B cell (primary cell): ENCODE data around the gene BMF. TPM values are rescaled to one million over a fixed set of nuclear protein-coding genes. Genes with fewer than 3 reads are reported as not detected.

Experiments
- ATAC-seq: fragments of 200-7000 bp; cut with Tn5 transposase; one replicate; pipeline ENCODE4 v1.10.0; 2021; ENCODE audit warnings: low read depth, mild to moderate bottlenecking, moderate number of reproducible peaks, moderate library complexity
- CTCF ChIA-PET: fragments of 350-600 bp; sonication (Branson Sonifier 250); formaldehyde crosslinking; loops from one replicate; lab custom pipeline; 2021; ENCODE audit warnings: antibody characterized with exemption, inconsistent platforms; lab: Charles Lee
- POLR2A ChIA-PET: fragments of 350-600 bp; sonication (Branson Sonifier 250); formaldehyde crosslinking; loops from one replicate; lab custom pipeline; 2021; ENCODE audit warnings: antibody characterized with exemption; lab: Charles Lee
- DNase-seq: peaks from one replicate; pipeline ENCODE4 v3.0.0; 2013
- H2AFZ ChIP-seq: 2 replicates; pipeline ENCODE4 v1.6.1; 2012; ENCODE audit warnings: mild to moderate bottlenecking, low read depth, low read length; ENCODE audit not compliant: insufficient read depth, poor library complexity, severe bottlenecking
- H3K27ac ChIP-seq, 2 donors: 1 replicate in 1 of 2; 2 replicates in 1 of 2; pipeline ENCODE4 v1.5.1; 2012 to 2013; ENCODE audit warnings: low read length in 2 of 2, mild to moderate bottlenecking in 2 of 2, moderate library complexity in 1 of 2
- H3K27me3 ChIP-seq, 4 experiments: fragments of 200-600 bp in 1 of 4; sonication (generic) in 1 of 4; replicated peaks in 1 of 4; 1 replicate in 2 of 4; 2 replicates in 2 of 4; pipeline versions ENCODE4 v1.6.1 to v1.7.0; 2013 to 2016; ENCODE audit warnings: low read length in 3 of 4, mild to moderate bottlenecking in 2 of 4, mixed read lengths in 1 of 4, moderate library complexity in 1 of 4; ENCODE audit not compliant: insufficient read depth in 4 of 4, control insufficient read depth in 3 of 4; ENCODE audit errors: control extremely low read depth in 1 of 4
- H3K36me3 ChIP-seq, 2 experiments: replicated peaks in 1 of 2; 1 replicate in 1 of 2; 2 replicates in 1 of 2; pipeline versions ENCODE4 v1.6.1 to v1.7.1; 2013; ENCODE audit warnings: low read length in 1 of 2; ENCODE audit not compliant: insufficient read depth in 2 of 2, control insufficient read depth in 1 of 2; ENCODE audit errors: control extremely low read depth in 1 of 2, extremely low read depth in 1 of 2
- H3K4me1 ChIP-seq, 2 donors: fragments of 200-600 bp in 1 of 2; sonication (generic) in 1 of 2; 1 replicate in 1 of 2; 2 replicates in 1 of 2; pipeline versions ENCODE4 v1.5.1 to v1.6.1; 2013 to 2017; ENCODE audit warnings: low read length in 2 of 2; ENCODE audit not compliant: control insufficient read depth in 2 of 2, insufficient read depth in 2 of 2
- H3K4me2 ChIP-seq: replicated peaks from 2 replicates; pipeline ENCODE3; 2012; ENCODE audit warnings: mild to moderate bottlenecking, low read depth, low read length; ENCODE audit not compliant: poor library complexity, severe bottlenecking
- H3K4me3 ChIP-seq, 5 experiments: fragments of 200-600 bp in 1 of 5; sonication (generic) in 1 of 5; 1 replicate in 3 of 5; 2 replicates in 2 of 5; pipeline versions ENCODE4 v1.5.1 to v1.7.0; 2011 to 2016; ENCODE audit warnings: low read length in 4 of 5, mild to moderate bottlenecking in 4 of 5, low read depth in 2 of 5, control low read depth in 1 of 5, moderate library complexity in 1 of 5; ENCODE audit not compliant: insufficient read depth in 1 of 5; ENCODE audit errors: control extremely low read depth in 1 of 5, extremely low read depth in 1 of 5
- H3K79me2 ChIP-seq: fragments of 200-600 bp; sonication (generic); one replicate; pipeline ENCODE4 v1.6.0; 2016; ENCODE audit warnings: low read length; ENCODE audit not compliant: control insufficient read depth, insufficient read depth
- H3K9ac ChIP-seq: fragments of 200-600 bp; sonication (generic); 2 replicates; pipeline ENCODE4 v1.6.1; 2017; ENCODE audit warnings: mild to moderate bottlenecking, low read length, moderate library complexity
- H3K9me3 ChIP-seq, 3 donors: one replicate each; pipeline versions ENCODE4 v1.6.1 to v1.7.1; 2013; ENCODE audit warnings: low read length in 2 of 3; ENCODE audit not compliant: control insufficient read depth in 2 of 3, insufficient read depth in 1 of 3; ENCODE audit errors: control extremely low read depth in 1 of 3
- H4K20me1 ChIP-seq: 2 replicates; pipeline ENCODE4 v1.6.0; 2012; ENCODE audit warnings: mild to moderate bottlenecking, low read length; ENCODE audit not compliant: insufficient read depth, control insufficient read depth, poor library complexity, severe bottlenecking
- H3K27ac Mint-ChIP-seq: one replicate; pipeline ENCODE4 v1.8.0; 2021; ENCODE audit warnings: mixed read lengths
- H3K27me3 Mint-ChIP-seq: one replicate; pipeline ENCODE4 v1.8.0; 2021; ENCODE audit warnings: mixed read lengths
- H3K4me1 Mint-ChIP-seq: one replicate; pipeline ENCODE4 v1.8.0; 2021; ENCODE audit warnings: mixed read lengths
- H3K4me3 Mint-ChIP-seq: one replicate; pipeline ENCODE4 v1.8.0; 2021; ENCODE audit warnings: mixed read lengths
- H3K9me3 Mint-ChIP-seq: one replicate; pipeline ENCODE4 v1.8.0; 2022; ENCODE audit warnings: mixed read lengths; ENCODE audit not compliant: insufficient read depth
- CTCF ChIP-seq: fragments of 200-600 bp; IDR thresholded peaks from one replicate; pipeline ENCODE4 v1.8.0; 2022; ENCODE audit warnings: antibody characterized with exemption, mild to moderate bottlenecking
- EZH2 ChIP-seq: IDR thresholded peaks from 2 replicates; pipeline ENCODE4 v1.6.1; 2012; ENCODE audit warnings: borderline replicate concordance, low read depth, mild to moderate bottlenecking, moderate library complexity, low read length; ENCODE audit not compliant: insufficient read depth, poor library complexity, severe bottlenecking
- WGBS: methylation state at CpG from one replicate; pipeline ENCODE4 v1.1.5; 2013; ENCODE audit warnings: missing lambda C conversion rate; ENCODE audit not compliant: insufficient coverage; 5-methylcytosine and 5-hydroxymethylcytosine counted together
- intact Hi-C: fragments of 100-400 bp; cut with micrococcal nuclease; formaldehyde crosslinking; loops from one replicate; pipeline ENCODE4 v1.10.0; 2022
- polyA plus RNA-seq: library from polyadenylated mRNA; depleted of rRNA; stranded (reverse); fragments of >200 nt; gene quantifications from 2 replicates; pipeline ENCODE4 v1.2.3, GENCODE V29; 2012
- total RNA-seq, 2 donors: library from RNA; stranded (reverse); fragments of 120-200 nt in 1 of 2; gene quantifications; 1 replicate in 1 of 2; 2 replicates in 1 of 2; pipeline versions ENCODE4 v1.2.3 to v1.2.4, GENCODE V29; 2013 to 2022

The BMF gene
- total and polyA plus RNA-seq, 2 donors (not counting 1 experiment from before 2014, with no cell fraction given), result 43.2 to 343 TPM

GRCh38 chr15:40058476-40059140 is 50.1 kb downstream of the BMF start:
- H3K9me3 ChIP-seq, result peaks cover 0 to 3% (median 0%) of the 10 kb centered on the region in 3 donors
- 87% methylated on average over 1 of the region's 3 CpGs for WGBS

More at GRCh38 chr15:40058476-40059140, 50.1 kb downstream of the BMF start:
- Histone ChIP-seq H2AFZ (no peak overlapping the region), H3K36me3 (no peaks in the 10 kb centered on the region), H3K4me3 (no peak overlapping the region), H3K79me2 (peaks cover 3% of the 10 kb centered on the region), H3K9ac (no peak overlapping the region), H3K27me3 (no peaks in the 10 kb centered on the region), H3K27ac (no peak overlapping the region), H3K4me1 (peaks cover 29 to 46% of the 10 kb centered on the region in 2 donors), H3K4me2 (no peak overlapping the region), H4K20me1 (no peaks in the 10 kb centered on the region)
- POLR2A ChIA-PET, result interaction anchor here (0.9 to 1.9 kb wide), 4 partner anchors 10 to 43 kb away, joined by 3 to 6 read pairs (median 4); no protein-coding TSS in a partner anchor
- H3K9me3 Mint-ChIP-seq, result no peaks in the 10 kb centered on the region
- H3K4me3 Mint-ChIP-seq, result no peak overlapping the region
- TF ChIP-seq CTCF (no peak), EZH2 (no peak)
- intact Hi-C loops, result no loop called here
- ATAC-seq (no peak), DNase-seq (no peak)
- CTCF ChIA-PET, result interaction anchor here (1.3 to 3.6 kb wide), 7 partner anchors 9 to 216 kb away, joined by 3 to 30 read pairs (median 6); no protein-coding TSS in a partner anchor
- H3K27ac Mint-ChIP-seq, result no peak overlapping the region
- peaks cover 43% of the 10 kb centered on the region for H3K4me1 Mint-ChIP-seq
- no peaks in the 10 kb centered on the region for H3K27me3 Mint-ChIP-seq
